Fibroblast of skin of left biceps (primary cell): ENCODE data around the gene FCN3.

Experiments used
- DNase-seq, 2 experiments: peaks; one replicate each; pipeline ENCODE4 v3.0.0-alpha.2; 2013; ENCODE audit warnings: low read depth in 2 of 2

The FCN3 gene

DNA sequence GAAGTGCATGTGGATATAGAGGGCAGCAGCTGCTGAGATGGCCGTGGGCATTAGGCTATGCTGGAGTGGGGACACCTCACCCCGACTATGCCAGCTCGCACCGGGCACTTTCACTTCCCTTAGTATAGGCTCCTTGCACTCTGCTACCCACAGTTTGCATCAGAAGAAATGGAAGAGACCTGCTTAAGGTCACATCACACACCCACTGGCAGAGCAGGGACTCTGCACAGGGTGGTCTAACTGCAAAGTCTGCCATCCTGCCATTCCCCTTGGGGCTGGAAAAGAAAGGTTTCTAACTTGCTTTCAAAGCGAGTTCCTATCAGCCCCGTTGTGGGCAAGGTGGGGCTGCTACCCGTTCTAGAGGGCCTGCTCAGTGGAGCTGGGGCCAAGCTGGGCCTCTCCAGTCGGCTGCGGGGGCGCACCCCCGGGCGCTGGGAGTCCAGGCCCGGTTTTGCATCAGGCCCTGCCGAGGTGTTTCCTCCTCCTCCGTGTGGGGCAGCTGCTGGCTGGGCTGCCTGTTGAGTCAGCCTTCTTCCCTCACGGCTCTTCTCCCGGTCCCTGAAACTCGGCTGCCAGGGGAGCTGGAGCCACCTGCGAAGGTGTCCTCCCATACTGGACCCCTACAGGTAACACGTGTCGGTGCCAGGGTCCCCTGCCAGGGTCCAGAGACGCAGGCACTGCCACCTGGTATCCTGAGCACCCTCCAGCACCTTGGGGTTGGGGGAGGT is 32.9 kb downstream of the FCN3 start, which contains the start of gene SYTL1:
Gene SYTL1 (plus strand): TSS at position 498 of the 728 bp plus-strand sequence. CDS start 3,313 bp downstream, outside the sequence.
- DNase-seq = peak in 1 of 2 experiments; percentile 36

DNA sequence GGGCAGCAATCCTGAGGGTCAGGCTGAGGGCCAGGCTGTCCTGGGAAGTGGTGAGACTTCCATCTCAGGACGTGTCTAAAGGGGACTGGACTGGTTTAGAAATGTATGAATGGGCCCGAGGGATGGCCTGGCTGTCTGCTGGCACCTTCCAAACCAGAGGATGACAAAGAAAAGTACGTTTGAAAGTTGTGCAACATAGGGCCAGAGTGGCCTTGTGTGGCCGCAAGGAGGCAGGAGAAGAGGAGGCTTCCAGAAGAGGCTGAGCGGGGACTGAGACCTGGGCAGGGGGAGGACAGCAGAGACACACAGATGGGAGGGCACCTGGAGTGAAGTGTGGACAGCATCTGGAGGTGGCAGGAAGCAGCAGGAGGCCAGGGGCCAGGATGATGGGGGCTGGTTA is 35.4 kb downstream of the FCN3 start:
- DNase-seq = no peak

DNA sequence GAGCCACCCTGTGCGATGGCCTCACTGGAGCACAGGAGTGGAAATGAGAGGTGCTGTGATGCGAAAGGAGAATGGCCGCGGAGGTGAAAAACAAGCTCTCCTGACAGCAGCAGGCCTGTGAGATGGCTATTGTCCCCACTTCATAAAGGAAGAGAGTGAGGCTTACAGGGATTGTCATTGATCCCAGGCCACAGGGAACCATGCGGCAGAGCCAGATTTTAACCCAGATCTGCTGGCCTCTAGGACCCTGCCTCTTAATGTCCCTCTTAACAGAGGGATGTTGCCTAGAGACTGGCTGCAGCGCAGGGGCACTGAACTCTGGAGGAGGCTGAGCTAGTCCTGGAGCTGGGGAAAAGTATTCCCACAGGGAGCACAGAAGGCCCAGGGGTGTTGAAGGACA is 35.9 kb downstream of the FCN3 start:
- no peak for DNase-seq

DNA sequence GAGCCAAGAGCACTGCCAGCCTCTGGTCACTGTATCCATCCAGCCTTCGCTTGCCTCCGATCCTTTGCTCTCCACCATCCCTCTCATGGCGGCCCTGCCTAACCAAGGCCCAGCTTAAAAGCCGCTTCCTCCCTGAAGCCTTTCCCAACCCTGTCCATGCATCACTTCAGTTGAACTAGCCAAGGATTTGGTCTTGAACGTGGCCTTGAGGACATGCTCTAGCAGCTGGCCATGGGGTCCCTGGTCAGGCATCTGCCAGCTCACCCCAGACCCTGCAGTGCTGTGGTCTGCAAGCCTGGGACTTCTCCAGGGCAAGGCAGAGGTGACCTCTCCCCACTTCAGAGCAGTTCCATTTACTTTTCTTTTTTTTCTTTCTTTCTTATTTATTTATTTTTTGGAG is 37.9 kb downstream of the FCN3 start:
- no peak for DNase-seq

DNA sequence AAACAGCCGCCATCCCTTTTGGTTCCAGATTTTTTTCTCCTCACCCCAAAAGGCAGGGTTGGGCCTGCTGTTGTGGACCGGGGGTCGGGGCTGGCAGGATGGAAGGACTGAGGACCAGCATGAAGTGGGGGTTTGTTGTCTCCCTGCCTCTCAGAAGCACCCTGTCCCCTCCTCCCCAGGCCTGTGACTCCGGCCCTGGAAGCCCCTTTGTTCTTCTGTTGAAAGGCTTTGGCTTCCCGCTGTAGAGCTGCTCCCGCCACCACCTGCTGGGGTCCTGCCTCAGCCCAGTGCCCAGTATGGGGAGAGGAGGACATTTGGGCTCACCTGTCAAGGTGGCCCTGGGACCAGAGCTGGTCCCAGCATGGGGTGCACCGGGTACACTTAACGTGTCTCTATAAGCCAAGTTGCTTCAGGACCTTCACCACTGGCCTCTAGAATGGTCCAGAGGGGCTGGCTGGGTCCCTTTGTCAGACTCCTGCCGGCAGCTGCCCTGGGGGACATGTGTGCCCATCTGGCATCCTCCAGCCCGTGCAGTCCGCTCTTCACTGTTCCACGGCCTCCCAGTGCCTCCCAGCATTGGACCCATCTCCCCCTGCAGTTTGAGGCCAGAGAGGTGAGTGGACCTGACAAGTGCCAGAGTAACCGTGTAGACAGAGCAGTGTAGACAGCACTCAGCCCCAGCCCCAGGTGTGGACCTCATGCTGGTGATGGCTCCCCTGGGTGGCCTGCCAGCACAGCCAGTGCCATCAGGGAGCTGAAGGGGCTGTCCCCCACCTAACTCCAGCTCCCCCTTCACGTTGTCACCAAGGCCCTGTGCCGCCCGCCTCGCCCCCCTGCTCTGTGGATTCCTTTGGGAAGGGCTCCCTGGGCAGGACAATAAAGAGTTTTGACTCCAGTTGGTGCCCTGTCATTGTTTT is 38.9 kb downstream of the FCN3 start:
- DNase-seq = no peak

DNA sequence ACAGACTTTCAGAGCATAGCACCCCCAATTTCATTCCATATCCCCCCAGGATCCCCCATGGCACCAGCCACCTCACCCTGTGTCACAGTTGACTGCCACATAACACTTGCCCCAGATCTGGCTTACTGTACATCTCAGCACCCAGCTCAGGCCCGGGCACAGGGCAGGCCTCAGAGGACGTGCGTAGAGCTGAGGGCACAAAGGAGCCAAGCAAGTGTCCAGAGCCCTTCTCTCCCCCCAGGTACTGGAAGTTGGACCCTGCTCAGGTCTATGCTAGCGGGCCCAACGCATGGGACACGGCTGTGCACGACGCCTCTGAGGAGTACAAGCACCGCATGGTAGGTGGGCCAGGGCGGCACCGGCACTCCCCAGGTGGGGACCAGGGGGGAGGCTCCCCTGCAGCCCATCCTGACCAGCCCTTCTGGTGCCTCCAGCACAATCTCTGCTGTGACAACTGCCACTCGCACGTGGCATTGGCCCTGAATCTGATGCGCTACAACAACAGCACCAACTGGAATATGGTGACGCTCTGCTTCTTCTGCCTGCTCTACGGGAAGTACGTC is 40.8 kb downstream of the FCN3 start:
- no peak for DNase-seq

DNA sequence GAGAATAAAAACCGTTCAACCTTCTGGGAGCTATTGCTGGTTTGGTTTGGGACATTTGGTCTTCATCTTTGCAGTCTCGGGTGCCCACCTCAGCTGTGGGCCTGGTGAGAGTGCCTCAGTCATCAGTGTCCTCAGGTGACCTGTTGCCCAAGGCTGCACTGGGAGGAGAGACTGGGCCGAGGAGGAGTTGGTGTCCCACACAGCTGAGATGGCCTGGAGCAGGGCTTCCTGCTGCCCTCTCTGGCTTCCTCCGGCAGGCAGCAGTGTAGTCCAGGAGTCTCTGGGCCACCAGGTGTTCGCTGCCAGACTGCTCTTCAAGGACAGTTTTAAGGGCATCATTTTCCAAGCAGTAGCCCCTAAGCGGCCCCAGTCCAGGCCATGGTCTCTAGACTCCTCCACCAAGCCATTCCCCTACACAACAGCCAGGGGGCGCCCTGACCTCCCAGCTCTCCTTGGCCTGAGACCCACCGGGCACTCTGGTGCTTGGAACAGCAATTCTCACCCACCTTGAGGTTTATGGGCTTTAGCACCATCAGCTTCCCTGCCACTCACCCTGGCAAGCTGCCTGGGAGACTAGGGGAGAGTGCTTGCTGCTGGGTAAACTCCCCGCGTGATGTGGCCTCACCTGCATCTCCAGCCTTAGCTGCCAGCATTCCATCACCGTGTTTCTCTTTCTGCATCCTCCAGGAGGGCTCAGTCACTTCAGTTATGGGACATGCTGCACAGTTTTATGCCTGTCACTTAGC is 41.9 kb downstream of the FCN3 start:
- no peak for DNase-seq

DNA sequence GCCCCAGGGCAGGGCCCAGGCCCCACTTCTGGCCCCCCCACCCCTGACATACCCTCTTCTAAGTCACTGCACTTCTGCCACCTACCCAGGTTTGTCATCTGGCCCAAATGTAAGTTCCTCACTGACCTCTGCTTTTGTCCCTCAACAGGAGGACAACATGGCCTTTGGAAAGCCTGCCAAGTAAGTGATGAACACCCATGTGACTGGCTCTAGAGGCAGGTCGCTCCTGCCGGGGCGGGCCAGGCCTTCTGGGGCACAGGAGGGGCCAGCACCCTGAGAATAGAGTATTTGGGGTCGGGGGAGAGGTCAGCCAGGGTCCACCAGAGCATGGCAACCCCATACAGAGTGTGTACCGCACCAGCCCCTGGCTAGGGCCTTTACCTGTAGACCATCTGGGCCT is 42.7 kb downstream of the FCN3 start:
- DNase-seq = no peak

DNA sequence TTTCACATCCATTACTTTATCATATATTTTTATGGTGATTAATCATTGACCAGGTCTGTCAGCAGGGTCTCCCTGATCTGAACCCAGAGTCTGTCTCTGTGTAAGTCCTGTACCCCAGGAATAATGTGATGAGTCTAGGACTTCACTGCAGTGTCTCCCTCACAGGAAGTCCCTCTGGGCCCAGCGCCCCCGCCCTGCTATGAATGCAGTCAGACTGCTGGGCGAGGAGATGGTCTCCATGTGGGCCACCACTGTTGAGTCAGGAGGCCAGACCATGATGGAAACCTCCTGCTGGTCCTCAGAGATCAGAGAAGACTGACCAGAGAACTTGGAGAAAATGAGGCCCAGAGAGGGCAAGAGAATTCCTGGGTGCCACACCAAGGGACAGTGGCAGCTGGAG is 43.2 kb downstream of the FCN3 start:
- no peak for DNase-seq

DNA sequence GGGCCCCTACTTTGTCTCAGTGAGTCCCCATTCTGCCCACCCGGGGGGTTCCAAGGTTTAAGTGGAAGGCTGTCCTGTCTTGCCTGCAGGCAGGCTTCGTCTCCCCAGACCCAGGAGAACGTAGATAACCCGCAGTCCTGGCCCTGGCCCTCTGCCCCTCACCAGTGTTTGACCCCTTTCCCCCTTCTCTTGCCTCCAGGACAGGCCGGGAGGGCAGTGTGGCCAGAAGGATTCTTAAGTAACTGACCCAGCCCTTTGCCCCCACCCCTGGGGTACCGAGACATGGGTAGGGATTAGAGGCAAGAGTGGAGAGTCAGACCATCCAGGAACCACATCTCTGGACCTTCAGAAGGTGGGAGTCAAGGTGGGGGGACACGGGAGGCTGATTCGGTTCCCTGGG is 43.8 kb downstream of the FCN3 start:
- DNase-seq = no peak

DNA sequence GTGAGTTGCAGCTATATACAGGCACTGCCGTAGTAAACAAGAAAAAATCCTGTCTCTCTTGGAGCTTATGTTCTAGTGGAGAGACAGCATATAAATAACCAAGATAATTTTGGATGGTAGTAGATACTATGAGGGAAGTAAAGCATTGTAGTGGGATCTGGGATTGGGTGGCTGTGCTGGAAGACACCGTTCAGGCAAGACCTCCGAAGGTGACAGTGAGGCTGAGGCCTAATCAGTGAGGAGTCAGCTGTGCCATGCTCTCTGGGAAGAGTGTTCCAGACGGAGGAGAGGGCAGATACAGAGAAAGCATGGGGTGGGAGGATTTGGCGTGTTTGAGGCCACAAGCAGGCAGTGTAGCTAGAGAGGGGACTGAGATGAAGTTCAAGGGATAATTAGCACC is 46.7 kb downstream of the FCN3 start:
- no peak for DNase-seq

DNA sequence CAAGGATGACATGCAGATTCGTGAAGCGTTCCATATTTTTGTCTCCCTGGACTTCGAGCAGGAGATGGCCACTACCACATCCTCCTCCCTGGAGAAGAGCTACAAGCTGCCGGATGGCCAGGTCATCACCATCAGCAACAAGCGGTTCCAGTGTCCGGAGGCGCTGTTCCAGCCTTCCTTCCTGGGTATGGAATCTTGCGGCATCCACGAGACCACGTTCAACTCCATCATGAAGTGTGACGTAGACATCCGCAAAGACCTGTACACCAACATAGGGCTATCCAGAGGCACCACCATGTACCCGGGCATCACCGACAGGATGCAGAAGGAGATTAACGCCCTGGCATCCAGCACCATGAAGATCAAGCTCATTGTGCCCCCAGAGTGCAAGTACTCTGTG is 49.3 kb downstream of the FCN3 start:
- DNase-seq = no peak

DNA sequence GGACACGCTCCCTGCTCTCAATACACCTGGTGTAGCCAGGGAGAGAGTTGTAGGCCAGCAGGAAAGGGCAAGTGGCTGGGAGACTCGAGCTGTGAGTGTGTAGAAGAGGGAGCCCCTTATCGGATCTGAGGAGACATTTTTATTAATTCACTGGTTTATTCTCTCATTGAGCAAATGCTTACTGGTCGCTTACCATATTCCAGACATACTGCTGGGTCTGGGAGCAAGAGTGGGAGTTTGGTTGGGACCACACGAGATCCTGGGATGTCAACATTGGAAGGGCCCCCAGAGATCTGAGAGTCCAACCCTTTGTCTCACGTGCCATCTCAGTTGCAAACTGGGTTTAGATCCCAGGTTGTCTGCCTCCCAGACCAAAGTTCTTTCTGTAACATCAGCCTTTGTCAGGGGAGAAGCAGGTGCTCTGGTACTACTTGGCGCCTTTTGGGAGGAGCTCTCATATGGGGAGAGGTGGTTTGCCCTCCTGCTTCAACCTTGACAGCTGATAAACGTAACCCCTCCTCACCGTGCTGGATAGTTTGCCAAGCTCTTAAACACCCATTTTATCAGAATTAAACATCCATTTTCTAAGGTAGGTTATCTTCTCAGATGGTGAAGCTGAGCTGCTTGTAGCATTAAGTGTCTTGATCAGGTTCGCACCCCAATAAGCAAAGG is 51.9 kb downstream of the FCN3 start:
- no peak for DNase-seq

DNA sequence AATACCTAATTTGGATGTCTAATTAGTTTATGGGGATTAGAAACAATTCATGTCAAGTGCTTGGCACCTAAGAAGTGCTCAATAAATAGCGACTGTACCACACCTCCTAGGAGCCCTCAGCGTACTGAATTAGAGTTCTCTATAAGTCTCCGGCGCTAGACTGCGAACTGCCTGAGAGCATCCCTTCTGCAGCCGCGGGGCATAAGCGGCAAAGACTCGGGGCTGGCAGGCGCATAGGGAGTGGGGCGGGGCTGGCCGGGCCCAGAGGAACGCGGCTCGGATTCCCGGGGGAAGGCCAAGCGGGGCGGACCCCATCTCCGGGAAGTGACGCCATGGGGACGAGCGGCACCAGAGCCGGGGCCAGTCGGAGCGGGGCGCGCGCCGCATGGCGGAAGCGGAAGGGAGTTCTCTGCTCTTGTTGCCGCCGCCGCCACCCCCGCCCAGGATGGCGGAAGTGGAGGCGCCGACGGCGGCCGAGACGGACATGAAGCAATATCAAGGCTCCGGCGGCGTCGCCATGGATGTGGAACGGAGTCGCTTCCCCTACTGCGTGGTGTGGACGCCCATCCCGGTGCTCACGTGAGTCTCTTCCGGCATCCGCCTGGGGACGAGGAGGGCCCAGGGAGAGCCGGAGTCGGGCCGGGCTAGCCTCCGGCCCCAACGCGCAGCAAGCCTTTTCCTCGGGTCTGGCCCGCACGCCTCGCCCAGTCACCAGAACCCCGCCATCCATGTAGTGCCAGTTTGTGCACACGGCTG is 52.6 kb downstream of the FCN3 start, which contains the start of gene TMEM222:
Gene TMEM222 (plus strand): TSS at position 351 of the 756 bp plus-strand sequence. CDS start 35 bp downstream, at position 386.
- peak; percentile 90 to 94 for DNase-seq
